ENCODE measurements around the gene NSUN6. TPM values are rescaled to one million over a fixed set of nuclear protein-coding genes. Genes with fewer than 3 reads are reported as not detected.

NSUN6 gene
- total and polyA plus RNA-seq, 11 donors: 3.1 to 10.0 (median 7.5) TPM

- Histone ChIP-seq H3K4me1 (no peaks in the 10 kb centered on the region), H3K27ac (no peak overlapping the region), H3K9me3 (no peaks in the 10 kb centered on the region), H3K4me3 (no peak overlapping the region), H3K36me3 (peaks cover 0 to 67% (median 7%) of the 10 kb centered on the region in 9 donors), H3K27me3 (no peaks in the 10 kb centered on the region)
- DNase-seq (no peak), ATAC-seq (no peak)
- intact Hi-C loops (cut with DNase I): no loop called here
- TF ChIP-seq POLR2A (IDR thresholded peaks at IDR 0.05): no peak
- no peak for TF ChIP-seq CTCF (IDR thresholded peaks at IDR 0.05)
Observed at GRCh38 chr10:18514537-18514936, 136.8 kb downstream of the NSUN6 start.

- intact Hi-C loops (cut with DNase I): no loop called here
Observed at GRCh38 chr10:18508587-18508986, 142.8 kb downstream of the NSUN6 start.

GRCh38 chr10:18505456-18506118, 145.8 kb downstream of the NSUN6 start:
- 31 to 45% (median 37%) methylated on average over 11 of the region's 11 CpGs for WGBS, 4 donors
- Histone ChIP-seq H3K36me3 (peaks cover 0 to 41% (median 0%) of the 10 kb centered on the region in 9 donors), H3K27ac (peak overlapping the region in 5 of 12 donors; percentile 16 to 41 (median 25)), H3K4me3 (peak overlapping the region in 1 of 12 donors; percentile 3), H3K9me3 (no peaks in the 10 kb centered on the region), H3K4me1 (peaks cover 0 to 16% (median 0%) of the 10 kb centered on the region in 12 donors), H3K27me3 (no peaks in the 10 kb centered on the region)
- intact Hi-C loops (cut with DNase I): no loop called here
- TF ChIP-seq POLR2A (IDR thresholded peaks at IDR 0.05) (no peak), CTCF (IDR thresholded peaks at IDR 0.05) (no peak)
- no peak for DNase-seq
- peak in 2 of 4 donors; percentile 41 to 58 for ATAC-seq

More at GRCh38 chr10:18508587-18508986, 142.8 kb downstream of the NSUN6 start:
- Histone ChIP-seq H3K4me3 (no peak overlapping the region), H3K36me3 (peaks cover 0 to 41% (median 0%) of the 10 kb centered on the region in 9 donors), H3K27me3 (no peaks in the 10 kb centered on the region), H3K4me1 (peaks cover 0 to 13% (median 0%) of the 10 kb centered on the region in 12 donors), H3K9me3 (no peaks in the 10 kb centered on the region), H3K27ac (no peak overlapping the region)
- TF ChIP-seq CTCF (IDR thresholded peaks at IDR 0.05): no peak
- TF ChIP-seq POLR2A (IDR thresholded peaks at IDR 0.05): no peak
- no peak for DNase-seq
- WGBS, 4 donors: 86 to 94% (median 89%) methylated on average over 4 of the region's 4 CpGs
- no peak for ATAC-seq

- H3K36me3 ChIP-seq: peaks cover 0 to 32% (median 0%) of the 10 kb centered on the region in 9 donors
- H3K27me3 ChIP-seq: no peaks in the 10 kb centered on the region
- H3K4me3 ChIP-seq: no peak overlapping the region
- TF ChIP-seq CTCF (IDR thresholded peaks at IDR 0.05) (no peak), POLR2A (IDR thresholded peaks at IDR 0.05) (no peak)
- intact Hi-C loops (cut with DNase I): no loop called here
- H3K9me3 ChIP-seq: no peaks in the 10 kb centered on the region
- no peak overlapping the region for H3K27ac ChIP-seq
- 91 to 95% (median 93%) methylated on average over 5 of the region's 5 CpGs for WGBS, 4 donors
- peaks cover 0 to 16% (median 0%) of the 10 kb centered on the region in 12 donors for H3K4me1 ChIP-seq
- ATAC-seq (no peak), DNase-seq (no peak)
Observed at GRCh38 chr10:18504161-18504560, 147.2 kb downstream of the NSUN6 start.

Measured in heart left ventricle (tissue), 16 donors.